ENCODE data around the gene FRYL.
"Not testable (repeated sequence)": the region's sequence is repeated elsewhere in the genome, so short reads cannot be mapped to it uniquely, and the experiment has no call there.

Gene FRYL

GRCh38 chr4:48490680-48491513, 289.2 kb downstream of the FRYL start:
- DNase-seq (ENCODE audit: low read depth in 3 of 3), result no peak

- no peak for DNase-seq (ENCODE audit: low read depth in 3 of 3)
Observed at GRCh38 chr4:48490012-48490679, 289.9 kb downstream of the FRYL start, which contains the start of gene ZAR1. Gene ZAR1 (plus strand): TSS chr4:48490252. CDS start chr4:48490292, 40 bp downstream.

GRCh38 chr4:48489683-48490011, 290.4 kb downstream of the FRYL start:
- no peak for DNase-seq (ENCODE audit: low read depth in 3 of 3)

GRCh38 chr4:48484494-48485168, 295.4 kb downstream of the FRYL start:
- no peak for DNase-seq (ENCODE audit: low read depth in 3 of 3)

GRCh38 chr4:48483777-48484493, 296.1 kb downstream of the FRYL start:
- no peak for DNase-seq (ENCODE audit: low read depth in 3 of 3)

GRCh38 chr4:48483006-48483776, 296.9 kb downstream of the FRYL start, which contains the start of gene SLC10A4:
Gene SLC10A4 (plus strand): TSS chr4:48483343. CDS start chr4:48483562, 219 bp downstream.
- DNase-seq (ENCODE audit: low read depth in 3 of 3), result no peak

GRCh38 chr4:48481581-48481980, 298.5 kb downstream of the FRYL start:
- DNase-seq (ENCODE audit: low read depth in 3 of 3), result no peak

- no peak for DNase-seq (ENCODE audit: low read depth in 3 of 3)
Observed at GRCh38 chr4:48478273-48478672, 301.8 kb downstream of the FRYL start.

- DNase-seq (ENCODE audit: low read depth in 3 of 3), result no peak
Observed at GRCh38 chr4:48475770-48476169, 304.3 kb downstream of the FRYL start.

- no peak for DNase-seq (ENCODE audit: low read depth in 3 of 3)
Observed at GRCh38 chr4:48472794-48473193, 307.3 kb downstream of the FRYL start.

- DNase-seq (ENCODE audit: low read depth in 3 of 3), result no peak
Observed at GRCh38 chr4:48470570-48470969, 309.5 kb downstream of the FRYL start.

- no peak for DNase-seq (ENCODE audit: low read depth in 3 of 3)
Observed at GRCh38 chr4:48470137-48470536, 309.9 kb downstream of the FRYL start.

- no peak for DNase-seq (ENCODE audit: low read depth in 3 of 3)
Observed at GRCh38 chr4:48467891-48468290, 312.2 kb downstream of the FRYL start.

GRCh38 chr4:48467442-48467841, 312.6 kb downstream of the FRYL start:
- DNase-seq (ENCODE audit: low read depth in 3 of 3), result no peak

GRCh38 chr4:48462363-48462762, 317.7 kb downstream of the FRYL start:
- no peak for DNase-seq (ENCODE audit: low read depth in 3 of 3)

GRCh38 chr4:48461000-48461399, 319.1 kb downstream of the FRYL start:
- DNase-seq (ENCODE audit: low read depth in 3 of 3), result no peak

GRCh38 chr4:48454591-48454990, 325.5 kb downstream of the FRYL start:
- no peak for DNase-seq (ENCODE audit: low read depth in 3 of 3)

- not testable (repeated sequence) for DNase-seq (ENCODE audit: low read depth in 3 of 3)
Observed at GRCh38 chr4:48451656-48452055, 328.4 kb downstream of the FRYL start.

GRCh38 chr4:48450740-48451139, 329.3 kb downstream of the FRYL start:
- no peak for DNase-seq (ENCODE audit: low read depth in 3 of 3)

GRCh38 chr4:48449151-48449550, 330.9 kb downstream of the FRYL start:
- DNase-seq (ENCODE audit: low read depth in 3 of 3), result no peak
